Measurements from ENCODE around the gene PBX4. TPM values are rescaled to one million over a fixed set of nuclear protein-coding genes. Genes with fewer than 3 reads are reported as not detected.

PBX4 gene
- total RNA-seq, 4 donors from 2014 or later, result 3.7 to 11.8 (median 8.1) TPM

DNA sequence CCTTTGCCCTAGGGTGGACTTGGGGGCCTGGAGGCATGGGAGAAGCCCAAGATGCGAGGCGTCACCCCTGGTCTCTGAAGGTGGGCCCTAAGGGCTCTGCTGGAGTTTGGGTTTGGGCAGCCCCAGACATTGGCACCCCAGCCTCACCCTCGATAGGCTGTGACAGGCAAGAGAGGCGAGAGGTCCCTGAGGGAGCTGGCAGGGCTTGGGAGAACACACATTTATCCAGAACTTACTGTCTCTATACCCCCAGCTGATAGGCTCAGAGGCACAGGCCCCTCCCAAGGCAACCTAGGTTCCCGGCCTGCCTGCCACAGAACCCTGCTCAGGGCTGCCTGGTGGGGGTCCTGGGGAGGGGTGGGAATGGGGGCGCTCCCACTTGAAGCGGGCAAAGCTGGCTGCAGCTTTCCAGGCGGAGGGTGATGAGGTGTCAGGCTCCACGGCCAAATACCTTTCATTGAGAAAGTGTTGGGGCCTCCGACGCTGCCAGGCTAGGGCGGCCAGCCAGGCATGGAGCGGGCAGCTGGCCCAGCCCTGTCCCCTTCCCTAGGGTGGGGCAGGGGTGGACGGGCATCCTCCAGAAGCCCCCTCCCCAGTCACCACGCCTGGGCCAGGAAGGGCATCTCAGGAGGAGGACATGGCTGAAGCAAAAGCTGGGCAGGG, 70.7 kb downstream of the PBX4 start:
- peaks cover 0 to 66% of the 10 kb centered on the region in 2 donors for H3K27me3 ChIP-seq
- H3K27ac ChIP-seq, result no peak overlapping the region
- no peak overlapping the region for H3K4me3 ChIP-seq
- peaks cover 0 to 3% (median 0%) of the 10 kb centered on the region in 4 donors for H3K9me3 ChIP-seq
- 61 to 65% methylated on average over 7 to 14 of the region's 15 CpGs for WGBS, 2 donors
- H3K36me3 ChIP-seq, result no peaks in the 10 kb centered on the region
- DNase-seq (ENCODE audit: low spot score in 2 of 2), result no peak
- TF ChIP-seq POLR2A (IDR thresholded peaks at IDR 0.05) (no peak), CTCF (IDR thresholded peaks at IDR 0.05) (no peak), EP300 (IDR thresholded peaks at IDR 0.05) (no peak)
- H3K4me1 ChIP-seq, result peaks cover 0 to 3% (median 0%) of the 10 kb centered on the region in 4 donors

GRCh38 chr19:19546751-19547162, 71.7 kb downstream of the PBX4 start:
- no peak overlapping the region for H3K4me3 ChIP-seq
- peaks cover 0 to 3% (median 0%) of the 10 kb centered on the region in 4 donors for H3K9me3 ChIP-seq
- peaks cover 0 to 5% (median 0%) of the 10 kb centered on the region in 4 donors for H3K4me1 ChIP-seq
- no peak overlapping the region for H3K27ac ChIP-seq
- DNase-seq (ENCODE audit: low spot score in 2 of 2), result no peak
- H3K27me3 ChIP-seq, result peaks cover 0 to 76% of the 10 kb centered on the region in 2 donors
- no peak for TF ChIP-seq CTCF (IDR thresholded peaks at IDR 0.05)
- TF ChIP-seq POLR2A (IDR thresholded peaks at IDR 0.05), result no peak
- no peak for TF ChIP-seq EP300 (IDR thresholded peaks at IDR 0.05)
- 43 to 54% methylated on average over 11 to 15 of the region's 19 CpGs for WGBS, 2 donors
- H3K36me3 ChIP-seq, result no peaks in the 10 kb centered on the region

GRCh38 chr19:19545707-19546106, 72.8 kb downstream of the PBX4 start:
- Histone ChIP-seq H3K36me3 (no peaks in the 10 kb centered on the region), H3K4me3 (no peak overlapping the region), H3K27ac (no peak overlapping the region), H3K27me3 (peaks cover 0 to 85% of the 10 kb centered on the region in 2 donors), H3K4me1 (peaks cover 0 to 16% (median 5%) of the 10 kb centered on the region in 4 donors), H3K9me3 (no peaks in the 10 kb centered on the region)
- DNase-seq (ENCODE audit: low spot score in 2 of 2), result no peak
- 91 to 94% methylated on average over 23 of the region's 23 CpGs for WGBS, 2 donors
- TF ChIP-seq CTCF (IDR thresholded peaks at IDR 0.05), result no peak
- no peak for TF ChIP-seq EP300 (IDR thresholded peaks at IDR 0.05)
- TF ChIP-seq POLR2A (IDR thresholded peaks at IDR 0.05), result no peak

GRCh38 chr19:19544954-19545591, 73.4 kb downstream of the PBX4 start:
- WGBS, 2 donors, result 84 to 88% methylated on average over 22 to 24 of the region's 53 CpGs
- DNase-seq (ENCODE audit: low spot score in 2 of 2), result no peak
- TF ChIP-seq CTCF (IDR thresholded peaks at IDR 0.05), result no peak
- TF ChIP-seq POLR2A (IDR thresholded peaks at IDR 0.05), result no peak
- no peak for TF ChIP-seq EP300 (IDR thresholded peaks at IDR 0.05)
- Histone ChIP-seq H3K27me3 (peaks cover 2 to 86% of the 10 kb centered on the region in 2 donors), H3K9me3 (peaks cover 0 to 4% (median 0%) of the 10 kb centered on the region in 4 donors), H3K4me1 (peaks cover 0 to 22% (median 10%) of the 10 kb centered on the region in 4 donors), H3K36me3 (no peaks in the 10 kb centered on the region), H3K4me3 (no peak overlapping the region), H3K27ac (no peak overlapping the region)

Data from tibial nerve (tissue), 4 donors.